Mesodermal cell (in vitro differentiated cells): ENCODE data around the gene FAM72A.
"Not testable (repeated sequence)": the region's sequence is repeated elsewhere in the genome, so short reads cannot be mapped to it uniquely, and the experiment has no call there.

Experiments used
- H3K27ac ChIP-seq: 2 replicates; pipeline ENCODE4 v1.7.0; 2013; ENCODE audit warnings: mild to moderate bottlenecking, low read depth, low read length, moderate library complexity; ENCODE audit not compliant: severe bottlenecking
- H3K36me3 ChIP-seq: 2 replicates; pipeline ENCODE4 v1.7.1; 2013; ENCODE audit warnings: mild to moderate bottlenecking, low read length, moderate library complexity; ENCODE audit not compliant: control insufficient read depth, insufficient read depth
- H3K4me1 ChIP-seq: one replicate; pipeline ENCODE4 v1.7.1; 2013; ENCODE audit warnings: mild to moderate bottlenecking, low read length; ENCODE audit not compliant: insufficient read depth, control insufficient read depth, poor library complexity, severe bottlenecking
- H3K4me3 ChIP-seq: 2 replicates; pipeline ENCODE4 v1.7.0; 2013; ENCODE audit warnings: low read length, control low read depth, mild to moderate bottlenecking; ENCODE audit not compliant: insufficient read depth, poor library complexity, severe bottlenecking; ENCODE audit errors: extremely low read depth
- H3K9me3 ChIP-seq: 2 replicates; pipeline ENCODE4 v1.7.1; 2013; ENCODE audit warnings: mild to moderate bottlenecking, low read length, moderate library complexity; ENCODE audit not compliant: control insufficient read depth
- WGBS, 2 experiments: methylation state at CpG; one replicate each; pipeline ENCODE4 v1.1.5; 2013; ENCODE audit warnings: missing lambda C conversion rate in 2 of 2; ENCODE audit not compliant: insufficient coverage in 2 of 2; 5-methylcytosine and 5-hydroxymethylcytosine counted together

The FAM72A gene

DNA sequence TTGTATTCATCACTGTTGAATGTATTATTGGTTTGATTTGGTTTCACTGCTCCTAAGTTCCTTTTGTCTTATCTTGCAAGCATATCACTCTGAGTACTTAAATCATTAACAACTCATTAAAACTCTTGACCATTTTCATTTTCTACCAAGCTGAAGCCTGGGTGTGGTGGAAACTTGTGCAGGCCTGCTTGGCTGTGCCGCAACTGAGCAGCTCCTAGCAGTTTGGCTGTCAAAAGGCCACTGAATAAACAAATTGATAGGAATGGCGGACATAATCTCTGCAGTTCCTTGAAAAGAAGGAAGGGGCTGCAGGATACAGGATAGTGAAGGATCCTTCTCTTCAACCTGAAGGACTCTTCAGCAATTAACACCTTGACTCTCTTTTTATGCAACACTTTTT, 26.6 kb upstream of the FAM72A start:
- not testable (repeated sequence) for H3K27ac ChIP-seq, H3K4me1 ChIP-seq, H3K9me3 ChIP-seq, H3K4me3 ChIP-seq, H3K36me3 ChIP-seq
- WGBS, 2 experiments, result no CpG with 5 or more reads among the region's 2 CpGs

DNA sequence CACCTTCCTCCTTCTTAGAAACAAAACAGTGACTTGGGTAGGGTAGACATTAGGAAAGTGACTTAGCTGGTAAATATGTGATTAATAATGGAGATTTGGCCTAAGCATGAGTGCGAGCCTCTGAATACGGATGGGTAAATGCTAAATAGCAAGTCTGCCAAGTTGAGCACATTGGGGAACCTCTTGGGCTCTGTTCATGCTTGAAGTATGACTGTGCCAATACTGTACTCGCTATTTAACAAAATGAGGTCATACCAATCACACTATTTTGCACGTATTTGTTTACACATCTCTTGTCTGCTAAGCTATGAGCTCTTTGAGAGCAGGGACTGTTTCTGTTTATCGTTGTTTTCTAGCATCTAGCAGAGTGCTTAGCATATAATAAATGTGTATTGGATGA, 24.2 kb upstream of the FAM72A start:
- not testable (repeated sequence) for H3K4me1 ChIP-seq, H3K4me3 ChIP-seq, H3K9me3 ChIP-seq, H3K36me3 ChIP-seq, H3K27ac ChIP-seq
- no CpG with 5 or more reads among the region's 5 CpGs for WGBS, 2 experiments

DNA sequence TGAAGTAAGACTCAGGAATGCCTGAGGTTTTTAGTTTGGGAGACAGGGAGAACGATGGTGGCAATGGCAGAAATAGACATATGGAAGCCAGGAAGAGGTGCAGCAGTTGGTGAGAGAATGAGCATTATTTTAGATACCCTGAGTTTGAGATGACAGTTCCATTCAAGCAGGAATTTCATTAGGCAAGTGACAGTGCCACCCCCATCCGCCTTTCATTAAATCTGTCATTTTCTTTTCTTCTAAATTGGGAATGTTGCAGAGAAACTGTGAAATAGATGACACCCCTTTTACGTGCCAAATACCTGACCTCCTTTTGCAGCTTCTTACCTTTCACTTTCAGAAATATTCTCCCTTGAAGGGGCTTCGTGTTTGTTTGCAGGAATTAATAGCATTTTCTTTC, 22.7 kb upstream of the FAM72A start:
- H3K4me3 ChIP-seq, H3K27ac ChIP-seq, H3K4me1 ChIP-seq, H3K36me3 ChIP-seq, H3K9me3 ChIP-seq: not testable (repeated sequence)
- WGBS, 2 experiments, result no CpG with 5 or more reads among the region's 4 CpGs

DNA sequence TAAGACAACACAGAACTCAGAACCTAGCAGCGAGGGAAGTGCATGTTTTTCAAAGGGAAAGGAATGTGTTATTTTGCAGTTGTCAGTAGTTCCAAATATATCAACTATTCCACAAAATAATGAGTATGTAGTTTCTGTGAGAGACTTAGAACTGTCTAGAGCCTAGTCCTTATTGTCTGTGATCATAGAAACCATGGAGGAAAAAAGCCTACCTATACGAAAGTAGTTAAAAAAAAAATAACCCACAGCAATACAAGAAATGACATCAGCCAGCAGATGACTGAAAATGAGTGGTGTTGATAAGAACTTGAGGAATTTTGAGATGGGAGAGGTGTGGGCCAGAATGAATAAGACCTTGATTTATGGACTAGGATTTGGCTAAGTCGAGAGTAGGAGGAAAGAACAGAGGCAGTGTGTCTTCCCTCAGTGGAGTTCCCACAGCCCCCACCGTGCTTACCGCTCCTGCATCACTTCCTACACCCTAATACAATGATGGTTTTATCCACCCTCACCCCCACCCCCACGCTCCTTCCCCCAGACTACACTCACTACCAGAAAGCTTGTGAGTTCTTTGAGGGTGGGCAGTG, 21.6 kb upstream of the FAM72A start:
- no CpG with 5 or more reads among the region's 6 CpGs for WGBS, 2 experiments
- H3K36me3 ChIP-seq, H3K27ac ChIP-seq, H3K4me1 ChIP-seq, H3K4me3 ChIP-seq, H3K9me3 ChIP-seq: not testable (repeated sequence)

DNA sequence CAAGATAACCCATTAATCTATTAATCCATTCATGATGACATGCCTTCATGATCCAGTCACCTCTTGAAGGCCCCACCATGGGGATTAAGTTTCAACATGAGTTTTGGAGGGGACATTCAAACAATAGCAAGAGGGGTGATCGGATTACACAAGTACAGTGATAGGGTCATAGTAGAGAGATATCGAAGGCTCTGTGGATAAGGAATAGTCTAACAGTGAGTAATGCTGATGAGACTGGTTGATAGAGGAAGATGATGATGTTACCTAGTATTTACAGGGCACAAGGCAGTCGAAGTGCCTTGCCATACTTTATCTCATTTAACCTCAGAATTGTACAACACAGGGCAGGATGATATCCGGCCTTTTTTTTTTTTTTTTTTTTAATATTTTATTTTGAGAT, 18.9 kb upstream of the FAM72A start:
- not testable (repeated sequence) for H3K27ac ChIP-seq, H3K9me3 ChIP-seq, H3K36me3 ChIP-seq, H3K4me3 ChIP-seq, H3K4me1 ChIP-seq
- no CpG with 5 or more reads among the region's 4 CpGs for WGBS, 2 experiments

DNA sequence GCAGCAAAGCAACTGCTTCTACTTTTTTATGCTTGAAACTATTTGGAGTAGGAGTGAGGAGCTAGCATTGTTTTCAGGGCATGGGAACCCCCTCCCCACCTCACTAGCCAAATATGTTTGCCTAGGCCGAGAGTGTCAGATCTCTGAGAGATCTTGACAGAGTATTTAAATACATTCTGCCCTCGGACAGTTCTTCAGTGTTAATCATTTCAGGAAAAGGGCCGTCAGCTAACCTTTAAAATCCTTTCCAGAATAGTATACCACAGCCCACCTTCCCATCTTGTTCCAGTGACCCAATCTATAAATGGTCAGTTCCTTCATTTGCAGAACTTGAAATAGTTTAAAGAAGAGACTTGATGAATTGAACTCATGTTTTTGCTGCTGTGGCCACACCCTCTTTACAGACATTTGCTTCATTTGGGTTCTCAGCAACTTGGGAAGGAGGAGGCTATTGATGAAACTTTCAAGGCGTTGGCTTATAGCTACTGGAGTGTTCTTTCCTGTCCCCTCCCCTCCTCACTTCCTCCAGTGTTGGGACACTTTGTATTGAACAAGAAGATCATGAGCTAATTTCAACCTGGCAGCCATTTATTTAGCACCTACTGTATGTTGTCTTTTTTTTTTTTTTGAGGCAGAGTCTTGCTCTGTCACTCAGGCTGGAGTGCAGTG, 17.8 kb upstream of the FAM72A start:
- 100% methylated on average over 1 of the region's 4 CpGs; no CpG with 5 or more reads in 1 of the 2 experiments for WGBS, 2 experiments
- H3K36me3 ChIP-seq, H3K9me3 ChIP-seq, H3K4me1 ChIP-seq, H3K4me3 ChIP-seq: not testable (repeated sequence)
- H3K27ac ChIP-seq, result peak overlapping the region; percentile 16

DNA sequence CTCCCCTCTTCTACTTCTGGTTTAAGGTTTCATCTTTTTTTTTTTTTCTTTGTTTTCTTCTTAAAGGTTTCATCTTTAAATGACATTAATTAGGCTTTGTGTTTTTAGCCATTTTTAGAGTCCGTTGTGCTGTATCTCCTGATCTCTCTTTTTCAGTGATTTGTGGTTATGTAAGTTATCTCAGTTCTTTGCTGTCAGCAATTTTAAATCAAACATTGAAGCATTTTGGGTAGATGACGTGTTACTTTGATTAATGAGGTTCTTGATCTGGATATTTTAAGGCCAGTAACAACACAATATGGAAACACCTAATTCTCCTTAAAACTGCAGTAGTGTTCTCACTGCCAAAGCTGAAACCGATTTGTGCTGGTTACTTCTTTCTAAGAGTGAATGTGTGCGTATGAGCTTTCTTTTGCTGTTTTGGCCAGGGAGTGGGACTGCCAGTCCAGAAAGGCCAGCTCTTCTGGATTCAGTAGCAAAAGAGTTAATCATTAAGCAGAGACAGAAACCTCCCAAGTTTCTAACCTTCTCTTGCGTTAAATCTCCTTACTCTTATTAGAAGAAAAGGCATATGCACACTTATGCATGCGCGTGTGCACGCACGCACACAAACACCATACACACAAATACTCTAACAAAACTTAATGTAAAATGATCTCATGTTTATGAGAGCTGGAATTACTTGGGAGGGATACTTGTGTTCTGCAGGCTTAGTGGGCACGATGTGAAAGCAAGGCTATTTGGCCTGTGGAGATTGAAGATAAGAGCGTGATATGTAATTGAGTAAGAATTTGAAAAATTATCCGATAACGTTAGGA, 17.1 kb upstream of the FAM72A start:
- H3K27ac ChIP-seq, H3K4me3 ChIP-seq, H3K9me3 ChIP-seq, H3K4me1 ChIP-seq, H3K36me3 ChIP-seq: not testable (repeated sequence)
- WGBS, 2 experiments, result no CpG with 5 or more reads among the region's 13 CpGs

DNA sequence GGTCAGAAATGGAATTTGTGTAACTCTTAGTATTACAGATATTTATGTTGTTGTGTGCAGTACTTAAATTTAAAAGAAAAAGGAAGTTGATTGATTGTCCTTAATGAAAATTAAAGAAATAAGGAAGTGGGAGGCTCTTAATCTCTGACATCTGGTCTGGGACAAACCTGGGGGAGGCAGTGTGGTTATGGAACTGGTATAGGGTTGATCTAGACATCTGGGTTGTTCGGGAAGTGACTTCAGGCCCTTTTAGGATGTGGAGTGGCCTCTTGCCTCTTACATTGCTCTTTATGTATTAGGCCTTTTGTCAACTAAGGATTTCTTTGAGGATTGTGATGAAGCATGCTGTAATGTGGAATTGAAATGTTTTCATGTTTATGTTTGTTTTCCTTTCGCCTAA, 16.1 kb upstream of the FAM72A start:
- not testable (repeated sequence) for H3K4me1 ChIP-seq, H3K9me3 ChIP-seq
- WGBS, 2 experiments, result no CpG with 5 or more reads among the region's 2 CpGs

DNA sequence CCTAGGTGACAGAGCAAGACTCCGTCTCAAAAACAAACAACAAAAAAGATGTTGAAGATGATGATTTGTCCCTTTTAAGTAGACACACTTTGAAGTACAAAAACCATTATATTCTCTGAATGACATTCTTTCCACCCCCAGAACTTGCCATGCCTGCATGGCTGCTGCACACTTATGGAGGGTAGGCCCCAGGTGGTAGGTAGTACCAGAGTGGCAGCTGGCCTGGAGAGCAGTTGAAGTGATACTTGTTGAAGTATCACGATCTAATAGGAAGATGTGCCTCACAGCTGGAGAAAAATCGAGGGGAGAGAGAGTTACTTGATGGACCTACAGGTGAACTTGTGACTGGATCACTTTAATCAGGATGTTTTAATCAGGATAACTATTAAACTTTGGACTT, 15.6 kb upstream of the FAM72A start:
- H3K9me3 ChIP-seq, H3K27ac ChIP-seq, H3K36me3 ChIP-seq, H3K4me3 ChIP-seq, H3K4me1 ChIP-seq: not testable (repeated sequence)
- WGBS, 2 experiments, result no CpG with 5 or more reads among the region's 3 CpGs

More for the DNA sequence above, 16.1 kb upstream of the FAM72A start:
- not testable (repeated sequence) for H3K36me3 ChIP-seq, H3K4me3 ChIP-seq, H3K27ac ChIP-seq

DNA sequence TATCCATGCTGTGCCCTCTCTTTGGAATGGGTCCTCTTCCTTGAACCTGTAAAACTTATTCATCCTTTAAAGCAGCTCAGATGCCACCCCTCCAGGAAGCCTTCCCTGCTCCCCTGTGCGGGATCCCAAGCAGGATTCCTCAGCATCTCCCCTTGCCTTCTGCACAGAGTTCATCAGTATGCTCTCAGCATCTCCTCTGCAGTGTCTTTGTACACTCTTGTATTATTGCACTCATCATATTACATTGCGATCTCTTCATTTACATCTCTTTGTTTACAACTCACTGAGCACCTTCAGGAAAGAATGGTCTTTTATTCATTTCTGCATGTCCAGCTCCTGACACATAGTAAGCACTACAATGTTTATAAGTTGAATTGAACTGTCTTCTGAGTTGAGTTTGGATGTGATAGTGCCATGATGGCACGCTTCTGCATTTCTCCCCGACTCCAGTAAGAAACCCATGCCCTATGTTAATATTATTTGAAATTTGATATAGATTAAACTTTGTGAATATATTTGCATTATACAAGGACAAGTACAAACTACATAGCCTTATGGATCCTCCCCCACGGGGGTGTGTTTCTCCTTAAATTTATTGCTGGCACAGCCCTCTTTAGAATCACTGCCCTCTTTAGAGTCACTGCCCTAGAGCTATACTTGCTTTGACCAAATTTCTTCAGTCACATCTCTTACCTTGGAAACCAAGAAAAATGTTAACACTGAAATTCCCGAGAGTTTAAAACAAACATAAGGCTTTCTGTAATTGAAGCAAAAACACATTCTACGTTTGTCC, 13.2 kb upstream of the FAM72A start:
- not testable (repeated sequence) for H3K9me3 ChIP-seq, H3K27ac ChIP-seq, H3K4me1 ChIP-seq, H3K4me3 ChIP-seq, H3K36me3 ChIP-seq
- 80% methylated on average over 1 of the region's 7 CpGs; no CpG with 5 or more reads in 1 of the 2 experiments for WGBS, 2 experiments
